Neural progenitor cell (in vitro differentiated cells): ENCODE results near the gene PPL. TPM values are rescaled to one million over a fixed set of nuclear protein-coding genes. Genes with fewer than 3 reads are reported as not detected.

ENCODE experiments used
- DNase-seq: peaks from one replicate; pipeline ENCODE4 v3.0.0-alpha.2; 2016; ENCODE audit warnings: low spot score
- H2AFZ ChIP-seq: fragments of 200-600 bp; sonication (generic); replicated peaks from 2 replicates; pipeline ENCODE4 v1.6.1; 2016; ENCODE audit warnings: antibody characterized with exemption
- H3F3A ChIP-seq: fragments of 200-600 bp; sonication (generic); 2 replicates; pipeline ENCODE4 v1.6.1; 2016; ENCODE audit warnings: antibody characterized with exemption, low read depth
- H3K27ac ChIP-seq: fragments of 200-600 bp; sonication (generic); 2 replicates; pipeline ENCODE4 v1.5.1; 2016; ENCODE audit warnings: mild to moderate bottlenecking
- H3K27me3 ChIP-seq: fragments of 200-600 bp; sonication (generic); 2 replicates; pipeline ENCODE4 v1.6.1; 2016; ENCODE audit warnings: mild to moderate bottlenecking, moderate library complexity
- H3K36me3 ChIP-seq: fragments of 200-600 bp; sonication (generic); 2 replicates; pipeline ENCODE4 v1.5.1; 2016
- H3K4me1 ChIP-seq: fragments of 200-600 bp; sonication (generic); 2 replicates; pipeline ENCODE4 v1.6.1; 2016; ENCODE audit warnings: mixed run types
- H3K4me2 ChIP-seq: fragments of 200-600 bp; sonication (generic); 2 replicates; pipeline ENCODE4 v1.6.1; 2016
- H3K4me3 ChIP-seq: fragments of 200-600 bp; sonication (generic); 2 replicates; pipeline ENCODE4 v1.5.1; 2016
- H3K79me2 ChIP-seq: fragments of 200-600 bp; sonication (generic); 2 replicates; pipeline ENCODE4 v1.6.1; 2016; ENCODE audit warnings: low read depth
- H3K9ac ChIP-seq: fragments of 200-600 bp; sonication (generic); 2 replicates; pipeline ENCODE4 v1.6.1; 2016
- H3K9me3 ChIP-seq: fragments of 200-600 bp; sonication (generic); 2 replicates; pipeline ENCODE4 v1.5.1; 2016; ENCODE audit warnings: low read depth
- H4K20me1 ChIP-seq: fragments of 200-600 bp; sonication (generic); 2 replicates; pipeline ENCODE4 v1.6.1; 2016; ENCODE audit warnings: low read depth
- H3K27ac Mint-ChIP-seq: 3 replicates; pipeline ENCODE4 v1.8.0; 2021; ENCODE audit warnings: mixed read lengths
- H3K27me3 Mint-ChIP-seq: 2 replicates; pipeline ENCODE4 v1.8.0; 2022; ENCODE audit warnings: low read depth, mild to moderate bottlenecking, inconsistent platforms, moderate library complexity, mixed read lengths; ENCODE audit not compliant: insufficient read depth
- H3K36me3 Mint-ChIP-seq: 3 replicates; pipeline ENCODE4 v1.8.0; 2021; ENCODE audit warnings: mixed read lengths
- H3K4me1 Mint-ChIP-seq: 3 replicates; pipeline ENCODE4 v1.8.0; 2021; ENCODE audit warnings: mixed read lengths
- H3K4me3 Mint-ChIP-seq: 3 replicates; pipeline ENCODE4 v1.8.0; 2021; ENCODE audit warnings: mild to moderate bottlenecking, moderate library complexity, mixed read lengths
- H3K9me3 Mint-ChIP-seq: 3 replicates; pipeline ENCODE4 v1.8.0; 2020; ENCODE audit warnings: mixed read lengths
- EZH2 ChIP-seq: fragments of 200-600 bp; sonication (generic); IDR thresholded peaks from 2 replicates; pipeline ENCODE4 v1.6.1; 2017; ENCODE audit warnings: antibody characterized with exemption, mild to moderate bottlenecking, moderate library complexity
- EZH2phosphoT487 ChIP-seq: fragments of 200-600 bp; sonication (generic); IDR thresholded peaks from 2 replicates; pipeline ENCODE4 v1.6.1; 2017; ENCODE audit warnings: antibody characterized with exemption
- total RNA-seq: library from RNA; depleted of rRNA; stranded (reverse); fragments of >200 nt; gene quantifications from 2 replicates; pipeline ENCODE4 v1.2.3, GENCODE V29; 2015; ENCODE audit warnings: low replicate concordance
- TF ChIP-seq, protein P1 (sequence below): fragments of 200-600 bp; sonication (generic); IDR thresholded peaks from 2 replicates; pipeline ENCODE4 v1.5.1; 2017; ENCODE audit warnings: antibody characterized with exemption, mild to moderate bottlenecking

PPL gene
- total RNA-seq, 1 donor from 2014 or later = 1.0 TPM

DNA sequence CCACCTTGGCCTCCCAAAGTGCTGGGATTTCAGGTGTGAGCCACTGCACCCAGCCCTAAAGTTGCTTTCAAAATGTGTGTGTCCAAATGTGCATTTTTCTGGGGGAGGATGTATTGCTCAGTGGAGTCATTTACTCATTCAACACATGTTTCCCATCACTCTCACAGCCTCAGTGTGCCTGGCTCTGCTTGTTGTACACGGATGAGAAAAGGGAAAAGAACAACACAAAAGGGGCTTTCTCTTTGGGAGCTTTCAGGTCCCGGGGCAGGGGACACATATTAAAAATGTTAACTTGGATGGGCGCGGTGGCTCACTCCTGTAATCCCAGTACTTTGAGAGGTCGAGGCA is 1.7 kb upstream of the PPL start:
- Histone ChIP-seq H3K27ac (no peak overlapping the region), H3K79me2 (no peaks in the 10 kb centered on the region), H3K4me3 (no peak overlapping the region), H4K20me1 (peaks cover 4% of the 10 kb centered on the region), H3K4me2 (no peak overlapping the region), H3K9me3 (no peaks in the 10 kb centered on the region), H3K36me3 (no peaks in the 10 kb centered on the region), H3K4me1 (peaks cover 10% of the 10 kb centered on the region), H3K9ac (no peak overlapping the region), H3K27me3 (peaks cover 35% of the 10 kb centered on the region), H2AFZ (no peak overlapping the region), H3F3A (peaks cover 27% of the 10 kb centered on the region)
- DNase-seq = no peak
- H3K27me3 Mint-ChIP-seq = peaks cover 43% of the 10 kb centered on the region
- no peak overlapping the region for H3K27ac Mint-ChIP-seq
- TF ChIP-seq EZH2 (no peak), EZH2phosphoT487 (no peak)
- TF ChIP-seq, protein P1, sequence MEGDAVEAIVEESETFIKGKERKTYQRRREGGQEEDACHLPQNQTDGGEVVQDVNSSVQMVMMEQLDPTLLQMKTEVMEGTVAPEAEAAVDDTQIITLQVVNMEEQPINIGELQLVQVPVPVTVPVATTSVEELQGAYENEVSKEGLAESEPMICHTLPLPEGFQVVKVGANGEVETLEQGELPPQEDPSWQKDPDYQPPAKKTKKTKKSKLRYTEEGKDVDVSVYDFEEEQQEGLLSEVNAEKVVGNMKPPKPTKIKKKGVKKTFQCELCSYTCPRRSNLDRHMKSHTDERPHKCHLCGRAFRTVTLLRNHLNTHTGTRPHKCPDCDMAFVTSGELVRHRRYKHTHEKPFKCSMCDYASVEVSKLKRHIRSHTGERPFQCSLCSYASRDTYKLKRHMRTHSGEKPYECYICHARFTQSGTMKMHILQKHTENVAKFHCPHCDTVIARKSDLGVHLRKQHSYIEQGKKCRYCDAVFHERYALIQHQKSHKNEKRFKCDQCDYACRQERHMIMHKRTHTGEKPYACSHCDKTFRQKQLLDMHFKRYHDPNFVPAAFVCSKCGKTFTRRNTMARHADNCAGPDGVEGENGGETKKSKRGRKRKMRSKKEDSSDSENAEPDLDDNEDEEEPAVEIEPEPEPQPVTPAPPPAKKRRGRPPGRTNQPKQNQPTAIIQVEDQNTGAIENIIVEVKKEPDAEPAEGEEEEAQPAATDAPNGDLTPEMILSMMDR = no peak
- peaks cover 22% of the 10 kb centered on the region for H3K4me1 Mint-ChIP-seq
- H3K9me3 Mint-ChIP-seq = no peaks in the 10 kb centered on the region
- H3K4me3 Mint-ChIP-seq = peak overlapping the region; percentile 80
- H3K36me3 Mint-ChIP-seq = no peaks in the 10 kb centered on the region

DNA sequence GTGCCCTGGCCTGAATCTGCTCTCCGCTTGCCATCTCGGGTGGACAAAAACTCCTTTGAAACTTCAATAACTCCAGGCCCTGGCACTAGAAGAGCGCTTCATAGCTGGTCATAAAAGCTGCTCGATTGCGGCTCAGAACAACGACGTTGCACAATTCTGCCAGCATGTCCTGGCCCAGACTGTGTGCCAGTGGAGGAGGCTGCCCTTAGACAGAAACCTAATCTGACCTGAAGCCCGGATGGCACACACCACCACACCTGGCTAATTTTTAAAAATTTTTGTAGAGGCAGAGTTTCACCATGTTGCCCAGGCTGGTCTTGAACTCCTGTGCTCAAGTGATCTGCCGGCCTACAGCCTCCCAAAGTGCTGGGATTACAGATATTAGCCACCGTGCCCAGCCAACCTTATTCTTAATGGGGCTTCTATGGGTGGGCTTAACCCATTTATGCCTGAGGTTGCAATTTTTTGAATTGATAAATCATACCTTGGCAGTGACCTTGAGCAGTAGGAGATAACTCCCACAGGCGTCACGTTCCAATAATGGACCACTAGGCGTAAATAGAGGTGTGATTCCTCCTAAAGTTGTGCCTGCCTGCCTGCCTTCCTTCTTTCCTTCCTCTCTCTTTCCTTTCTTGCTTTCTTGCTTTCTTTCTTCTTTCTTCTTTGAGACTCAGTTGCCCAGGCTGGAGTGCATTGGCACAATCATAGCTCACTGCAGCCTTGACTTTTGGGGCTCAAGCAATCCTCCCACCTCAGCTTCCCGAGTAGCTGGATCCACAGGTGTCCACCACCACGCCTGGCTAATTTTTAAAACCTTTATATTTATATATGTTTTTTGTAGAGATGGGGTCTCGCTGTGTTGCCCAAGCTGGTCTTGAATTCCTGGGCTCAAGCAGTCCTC is 1.1 kb upstream of the PPL start:
- no peak for DNase-seq
- H3K36me3 Mint-ChIP-seq = no peaks in the 10 kb centered on the region
- Histone ChIP-seq H3F3A (peaks cover 23% of the 10 kb centered on the region), H3K4me3 (peak overlapping the region; percentile 74), H3K9ac (no peak overlapping the region), H3K36me3 (no peaks in the 10 kb centered on the region), H3K79me2 (no peaks in the 10 kb centered on the region), H3K27me3 (peaks cover 35% of the 10 kb centered on the region), H3K4me2 (peak overlapping the region; percentile 95), H3K4me1 (peaks cover 4% of the 10 kb centered on the region), H3K9me3 (no peaks in the 10 kb centered on the region), H2AFZ (no peak overlapping the region), H4K20me1 (peaks cover 4% of the 10 kb centered on the region), H3K27ac (no peak overlapping the region)
- peaks cover 18% of the 10 kb centered on the region for H3K4me1 Mint-ChIP-seq
- TF ChIP-seq EZH2phosphoT487 (no peak), EZH2 (no peak)
- TF ChIP-seq, protein P1 = no peak
- peak overlapping the region; percentile 80 for H3K4me3 Mint-ChIP-seq
- no peaks in the 10 kb centered on the region for H3K9me3 Mint-ChIP-seq
- H3K27ac Mint-ChIP-seq = no peak overlapping the region
- peaks cover 43% of the 10 kb centered on the region for H3K27me3 Mint-ChIP-seq

DNA sequence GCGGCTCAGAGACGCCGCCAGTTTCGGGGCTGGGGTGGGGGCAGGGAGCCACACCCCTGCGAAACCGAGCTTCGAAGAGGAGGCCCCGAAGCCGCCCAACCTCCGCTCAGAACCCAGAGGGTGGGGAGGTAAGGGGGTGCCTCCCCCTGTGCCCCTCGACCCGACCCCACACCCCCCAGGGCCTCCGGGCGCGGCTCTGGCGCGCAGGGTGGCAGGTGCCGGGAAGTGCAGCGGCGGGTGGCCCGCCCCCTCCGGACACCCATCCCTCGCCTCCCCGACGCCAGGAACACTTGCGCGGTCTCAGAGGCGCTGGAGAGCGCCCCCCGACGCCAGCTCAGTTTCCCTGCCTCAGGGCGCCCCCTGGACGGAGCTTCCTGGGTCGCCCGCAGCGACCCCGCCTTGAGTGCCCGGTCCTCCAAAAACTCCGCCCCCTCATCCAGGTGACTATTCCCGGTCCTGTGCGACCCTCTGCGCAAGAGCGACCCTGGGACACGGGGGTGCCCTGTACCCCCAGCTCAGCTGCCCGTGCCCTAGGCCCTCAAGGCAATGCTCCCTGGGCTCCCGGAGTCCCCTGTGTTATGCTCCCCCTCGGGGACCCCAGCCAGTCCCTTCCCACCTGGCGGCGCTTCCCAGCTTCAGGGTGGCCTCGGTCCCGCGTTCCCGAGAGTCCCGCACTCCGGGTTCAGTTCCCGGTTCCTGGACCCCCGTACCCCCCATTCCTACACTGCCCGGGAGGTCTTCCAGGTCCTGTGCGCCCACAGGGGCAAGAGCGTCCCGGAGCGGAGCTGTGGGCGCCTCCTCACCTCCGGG is 562 bp downstream of the PPL start:
- Mint-ChIP-seq H3K4me1 (peaks cover 14% of the 10 kb centered on the region), H3K27me3 (peaks cover 35% of the 10 kb centered on the region), H3K36me3 (no peaks in the 10 kb centered on the region), H3K9me3 (no peaks in the 10 kb centered on the region), H3K4me3 (peak overlapping the region; percentile 82), H3K27ac (no peak overlapping the region)
- Histone ChIP-seq H3F3A (peaks cover 12% of the 10 kb centered on the region), H3K9ac (no peak overlapping the region), H3K79me2 (no peaks in the 10 kb centered on the region), H4K20me1 (peaks cover 4% of the 10 kb centered on the region), H3K4me3 (peak overlapping the region; percentile 74), H3K4me2 (peak overlapping the region; percentile 95), H3K4me1 (no peaks in the 10 kb centered on the region), H3K9me3 (no peaks in the 10 kb centered on the region), H3K36me3 (no peaks in the 10 kb centered on the region), H3K27ac (no peak overlapping the region), H3K27me3 (peaks cover 35% of the 10 kb centered on the region), H2AFZ (peak overlapping the region; percentile 95)
- TF ChIP-seq, protein P1 = peak; percentile 40
- TF ChIP-seq EZH2 = no peak
- peak; percentile 75 for DNase-seq
